KMS-11 (cell line): ENCODE measurements around the gene TANC1.

ENCODE experiments used
- H2AFZ ChIP-seq: fragments of 200-600 bp; sonication (generic); 2 replicates; pipeline ENCODE4 v1.6.1; 2016; ENCODE audit warnings: antibody characterized with exemption, mixed run types, low read depth
- H3K27ac ChIP-seq: fragments of 200-600 bp; sonication (generic); 2 replicates; pipeline ENCODE4 v1.6.1; 2016; ENCODE audit warnings: mild to moderate bottlenecking, mixed run types
- H3K27me3 ChIP-seq: fragments of 200-600 bp; sonication (generic); 2 replicates; pipeline ENCODE4 v1.6.1; 2017; ENCODE audit warnings: mild to moderate bottlenecking, low read depth, mixed run types, moderate library complexity; ENCODE audit not compliant: insufficient read depth
- H3K36me3 ChIP-seq: fragments of 200-600 bp; sonication (generic); 2 replicates; pipeline ENCODE4 v1.6.1; 2017; ENCODE audit warnings: mild to moderate bottlenecking, mixed run types; ENCODE audit not compliant: insufficient read depth
- H3K4me1 ChIP-seq: fragments of 200-600 bp; sonication (generic); 2 replicates; pipeline ENCODE4 v1.6.1; 2016; ENCODE audit warnings: mild to moderate bottlenecking, low read depth, mixed run types; ENCODE audit not compliant: poor library complexity, severe bottlenecking
- H3K4me2 ChIP-seq: fragments of 200-600 bp; sonication (generic); 2 replicates; pipeline ENCODE4 v1.7.0; 2016; ENCODE audit warnings: mild to moderate bottlenecking, mixed run types
- H3K4me3 ChIP-seq: fragments of 200-600 bp; sonication (generic); IDR thresholded peaks from 2 replicates; pipeline ENCODE4 v1.6.1; 2017; ENCODE audit warnings: low read depth, low read length, mixed read lengths; ENCODE audit not compliant: insufficient read depth
- H3K79me2 ChIP-seq: fragments of 200-600 bp; sonication (generic); 2 replicates; pipeline ENCODE4 v1.6.1; 2016; ENCODE audit warnings: low read depth, mixed run types; ENCODE audit not compliant: insufficient read depth
- H3K9ac ChIP-seq: fragments of 200-600 bp; sonication (generic); 2 replicates; pipeline ENCODE4 v1.6.1; 2016; ENCODE audit warnings: mild to moderate bottlenecking, mixed run types
- H4K20me1 ChIP-seq: fragments of 200-600 bp; sonication (generic); 2 replicates; pipeline ENCODE4 v1.6.1; 2016; ENCODE audit warnings: mild to moderate bottlenecking, mixed run types; ENCODE audit not compliant: insufficient read depth
- CTCF ChIP-seq: fragments of 200-600 bp; sonication (generic); conservative IDR thresholded peaks from 2 replicates; pipeline ENCODE4 v1.6.1; 2017; ENCODE audit warnings: low read depth, mild to moderate bottlenecking, antibody characterized with exemption, low read length, moderate library complexity, mixed read lengths

Gene TANC1

DNA sequence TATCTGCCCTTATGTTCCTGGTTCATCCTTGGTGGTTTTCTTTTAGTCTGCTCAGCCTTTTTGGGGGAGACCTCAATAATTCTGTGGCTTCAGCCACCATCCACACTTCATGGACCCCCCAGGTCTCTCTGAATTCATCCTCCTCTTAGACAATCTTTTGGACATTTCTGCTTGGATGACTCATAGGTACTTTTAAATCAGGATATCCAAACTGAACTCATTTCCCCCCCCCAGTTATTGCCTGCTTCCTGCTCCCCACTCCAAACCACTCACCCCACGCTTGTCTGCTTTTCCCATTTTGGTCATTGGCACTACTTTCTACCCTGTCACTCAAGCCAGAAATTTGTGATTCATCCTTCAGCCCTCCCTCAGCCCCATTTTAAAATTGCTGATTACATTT, 78.5 kb downstream of the TANC1 start:
- H3K4me1 ChIP-seq, result peaks cover 50% of the 10 kb centered on the region
- peaks cover 9% of the 10 kb centered on the region; the same call in 1 of the 2 replicates for H4K20me1 ChIP-seq
- H3K27ac ChIP-seq, result no peak overlapping the region
- no peak overlapping the region for H3K4me3 ChIP-seq
- H3K4me2 ChIP-seq, result peak overlapping the region; percentile 61
- H2AFZ ChIP-seq, result no peak overlapping the region
- TF ChIP-seq CTCF, result no peak
- H3K9ac ChIP-seq, result no peak overlapping the region
- H3K79me2 ChIP-seq, result peaks cover 6% of the 10 kb centered on the region; the same call in 1 of the 2 replicates
- no peaks in the 10 kb centered on the region for H3K27me3 ChIP-seq
- H3K36me3 ChIP-seq, result no peaks in the 10 kb centered on the region

GRCh38 chr2:159050426-159050825, 82.0 kb downstream of the TANC1 start:
- Histone ChIP-seq H2AFZ (no peak overlapping the region), H3K27me3 (no peaks in the 10 kb centered on the region), H3K9ac (no peak overlapping the region), H3K4me3 (no peak overlapping the region), H3K36me3 (no peaks in the 10 kb centered on the region), H3K79me2 (peaks cover 6% of the 10 kb centered on the region; the same call in 1 of the 2 replicates), H3K4me1 (peaks cover 59% of the 10 kb centered on the region), H4K20me1 (peaks cover 9% of the 10 kb centered on the region; the same call in 1 of the 2 replicates), H3K27ac (no peak overlapping the region), H3K4me2 (peak overlapping the region; percentile 14; the same call in 1 of the 2 replicates)
- TF ChIP-seq CTCF, result no peak

- Histone ChIP-seq H3K4me1 (peaks cover 52% of the 10 kb centered on the region), H3K9ac (no peak overlapping the region), H3K36me3 (no peaks in the 10 kb centered on the region), H3K4me2 (0 out of 2 replicates have a peak overlapping the region, but pooled peaks have one; percentile 14), H3K79me2 (peaks cover 6% of the 10 kb centered on the region; the same call in 1 of the 2 replicates), H2AFZ (no peak overlapping the region), H3K4me3 (no peak overlapping the region), H3K27me3 (no peaks in the 10 kb centered on the region), H3K27ac (no peak overlapping the region), H4K20me1 (peaks cover 7% of the 10 kb centered on the region; the same call in 1 of the 2 replicates)
- TF ChIP-seq CTCF, result no peak
These were observed 82.7 kb downstream of the TANC1 start for GRCh38 chr2:159051133-159051532.

- Histone ChIP-seq H3K79me2 (peaks cover 6% of the 10 kb centered on the region; the same call in 1 of the 2 replicates), H3K27me3 (no peaks in the 10 kb centered on the region), H3K27ac (no peak overlapping the region), H3K4me1 (peaks cover 47% of the 10 kb centered on the region), H3K9ac (no peak overlapping the region), H4K20me1 (peaks cover 2% of the 10 kb centered on the region; the same call in 1 of the 2 replicates), H3K4me3 (no peak overlapping the region), H3K4me2 (no peak overlapping the region), H2AFZ (no peak overlapping the region), H3K36me3 (no peaks in the 10 kb centered on the region)
- TF ChIP-seq CTCF, result no peak
These were observed 83.2 kb downstream of the TANC1 start for GRCh38 chr2:159051661-159052060.
